Neuronal stem cell (in vitro differentiated cells): Measurements from ENCODE around the gene SENP2.

ENCODE experiments used
- DNase-seq: peaks from one replicate; pipeline ENCODE4 v3.0.0-alpha.2; 2013; ENCODE audit warnings: low spot score
- H2AFZ ChIP-seq: one replicate; pipeline ENCODE4 v1.6.1; 2013; ENCODE audit warnings: mild to moderate bottlenecking, low read length, inconsistent platforms
- H2AK5ac ChIP-seq: 2 replicates; pipeline ENCODE4 v1.6.1; 2013; ENCODE audit warnings: low read depth, mild to moderate bottlenecking, inconsistent platforms, low read length, moderate library complexity, mixed read lengths
- H2BK120ac ChIP-seq: 2 replicates; pipeline ENCODE4 v1.6.1; 2013; ENCODE audit warnings: low read depth, mild to moderate bottlenecking, inconsistent platforms, low read length, moderate library complexity, mixed read lengths
- H2BK12ac ChIP-seq: one replicate; pipeline ENCODE4 v1.6.1; 2013; ENCODE audit warnings: low read length, inconsistent platforms
- H2BK15ac ChIP-seq: 2 replicates; pipeline ENCODE4 v1.6.1; 2013; ENCODE audit warnings: mild to moderate bottlenecking, low read length, inconsistent platforms, mixed read lengths
- H2BK5ac ChIP-seq: one replicate; pipeline ENCODE4 v1.6.1; 2013; ENCODE audit warnings: inconsistent platforms, mild to moderate bottlenecking, low read length, moderate library complexity
- H3K14ac ChIP-seq: one replicate; pipeline ENCODE4 v1.6.1; 2013; ENCODE audit warnings: low read length, inconsistent platforms
- H3K18ac ChIP-seq: 2 replicates; pipeline ENCODE4 v1.6.1; 2013; ENCODE audit warnings: low read length, inconsistent platforms
- H3K23ac ChIP-seq: 2 replicates; pipeline ENCODE4 v1.6.1; 2013; ENCODE audit warnings: low read depth, mild to moderate bottlenecking, mixed read lengths, low read length, inconsistent platforms; ENCODE audit not compliant: poor library complexity
- H3K27ac ChIP-seq: replicated peaks from 3 replicates; pipeline ENCODE4 v1.5.1; 2013; ENCODE audit warnings: low read length, inconsistent platforms
- H3K27me3 ChIP-seq, 3 experiments: 2 replicates each; pipeline ENCODE4 v1.6.1; 2013; ENCODE audit warnings: low read length in 3 of 3, mild to moderate bottlenecking in 2 of 3, inconsistent platforms in 1 of 3, low read depth in 1 of 3, mixed read lengths in 1 of 3, moderate library complexity in 1 of 3; ENCODE audit not compliant: control insufficient read depth in 3 of 3, insufficient read depth in 3 of 3
- H3K36me3 ChIP-seq, 2 donors: replicated peaks in 1 of 2; 2 replicates each; pipeline ENCODE4 v1.6.1; 2013; ENCODE audit warnings: low read length in 2 of 2; ENCODE audit not compliant: control insufficient read depth in 2 of 2, insufficient read depth in 2 of 2
- H3K4ac ChIP-seq: 2 replicates; pipeline ENCODE4 v1.6.1; 2013; ENCODE audit warnings: inconsistent platforms, mild to moderate bottlenecking, low read length, moderate library complexity
- H3K4me1 ChIP-seq, 2 donors: 1 replicate in 1 of 2; 2 replicates in 1 of 2; pipeline ENCODE4 v1.6.1; 2013; ENCODE audit warnings: low read length in 2 of 2, low read depth in 1 of 2; ENCODE audit not compliant: control insufficient read depth in 2 of 2, insufficient read depth in 1 of 2
- H3K4me2 ChIP-seq: one replicate; pipeline ENCODE4 v1.6.1; 2013; ENCODE audit warnings: mild to moderate bottlenecking, low read length, inconsistent platforms; ENCODE audit not compliant: insufficient read depth, poor library complexity, severe bottlenecking
- H3K4me3 ChIP-seq, 2 donors: 2 replicates each; pipeline ENCODE4 v1.5.1; 2013; ENCODE audit warnings: low read length in 2 of 2, mild to moderate bottlenecking in 2 of 2, inconsistent platforms in 1 of 2, moderate library complexity in 1 of 2
- H3K79me1 ChIP-seq: one replicate; pipeline ENCODE4 v1.6.1; 2013; ENCODE audit warnings: low read depth, mild to moderate bottlenecking, inconsistent platforms, low read length, moderate library complexity
- H3K9ac ChIP-seq: one replicate; pipeline ENCODE4 v1.6.1; 2013; ENCODE audit warnings: mild to moderate bottlenecking, low read depth, low read length, inconsistent platforms; ENCODE audit not compliant: poor library complexity
- H3K9me3 ChIP-seq, 2 donors: replicated peaks in 1 of 2; 2 replicates each; pipeline versions ENCODE3 to v1.6.1; 2013; ENCODE audit warnings: low read length in 2 of 2, mild to moderate bottlenecking in 2 of 2, inconsistent platforms in 1 of 2, low read depth in 1 of 2, mixed read lengths in 1 of 2, moderate library complexity in 1 of 2; ENCODE audit not compliant: control insufficient read depth in 2 of 2, insufficient read depth in 1 of 2
- H4K8ac ChIP-seq: one replicate; pipeline ENCODE4 v1.6.1; 2013; ENCODE audit warnings: low read depth, mild to moderate bottlenecking, inconsistent platforms, low read length, moderate library complexity
- H4K91ac ChIP-seq: one replicate; pipeline ENCODE4 v1.6.1; 2013; ENCODE audit warnings: low read length, low read depth, mild to moderate bottlenecking, inconsistent platforms; ENCODE audit not compliant: poor library complexity
- WGBS, 2 donors: extraction: QIAGEN DNeasy Blood & Tissue Kit; methylation state at CpG; one replicate each; pipeline ENCODE4 v1.1.7; 2013; ENCODE audit warnings: missing lambda C conversion rate in 2 of 2, mixed read lengths in 1 of 2; ENCODE audit not compliant: insufficient read length in 2 of 2, insufficient replicate concordance in 1 of 2; ENCODE audit errors: extremely low coverage in 2 of 2; 5-methylcytosine and 5-hydroxymethylcytosine counted together

Gene SENP2

DNA sequence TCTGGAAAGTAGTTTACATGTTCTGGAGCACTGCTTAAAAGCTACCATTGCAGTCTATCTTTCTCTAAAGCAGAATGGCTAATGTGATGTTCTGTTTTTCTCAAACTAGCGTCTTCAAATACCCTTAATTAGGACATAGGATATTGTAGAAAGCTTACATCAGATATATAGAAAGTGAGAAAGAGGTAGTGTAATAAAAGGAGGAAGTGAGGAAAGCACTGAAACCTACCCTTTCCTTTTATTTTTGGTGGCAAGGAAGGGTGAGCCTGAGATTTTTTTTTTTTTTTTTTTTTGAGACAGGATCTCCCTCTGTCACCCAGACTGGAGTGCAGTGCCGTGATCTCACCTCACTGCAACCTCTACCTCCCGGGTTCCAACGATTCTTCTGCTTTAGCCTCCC is 9.4 kb downstream of the SENP2 start:
- H2BK15ac ChIP-seq: no peak overlapping the region
- no peak overlapping the region for H4K91ac ChIP-seq
- no peak overlapping the region for H3K9ac ChIP-seq
- H3K9me3 ChIP-seq: no peaks in the 10 kb centered on the region
- H3K4me2 ChIP-seq: no peak overlapping the region
- H2AK5ac ChIP-seq: no peak overlapping the region
- H2AFZ ChIP-seq: no peak overlapping the region
- no peak for DNase-seq
- H3K18ac ChIP-seq: no peak overlapping the region
- no peak overlapping the region for H2BK12ac ChIP-seq
- no peak overlapping the region for H3K23ac ChIP-seq
- no peak overlapping the region for H3K27ac ChIP-seq
- H2BK120ac ChIP-seq: no peak overlapping the region
- H3K4me3 ChIP-seq: no peak overlapping the region
- H3K4me1 ChIP-seq: no peaks in the 10 kb centered on the region
- H3K14ac ChIP-seq: no peak overlapping the region
- H3K27me3 ChIP-seq: no peaks in the 10 kb centered on the region
- peaks cover 1% of the 10 kb centered on the region for H3K79me1 ChIP-seq
- no peak overlapping the region for H2BK5ac ChIP-seq
- WGBS, 2 donors: no CpG with 5 or more reads among the region's 4 CpGs
- peaks cover 2 to 33% of the 10 kb centered on the region in 2 donors for H3K36me3 ChIP-seq
- no peak overlapping the region for H3K4ac ChIP-seq
- no peak overlapping the region for H4K8ac ChIP-seq

DNA sequence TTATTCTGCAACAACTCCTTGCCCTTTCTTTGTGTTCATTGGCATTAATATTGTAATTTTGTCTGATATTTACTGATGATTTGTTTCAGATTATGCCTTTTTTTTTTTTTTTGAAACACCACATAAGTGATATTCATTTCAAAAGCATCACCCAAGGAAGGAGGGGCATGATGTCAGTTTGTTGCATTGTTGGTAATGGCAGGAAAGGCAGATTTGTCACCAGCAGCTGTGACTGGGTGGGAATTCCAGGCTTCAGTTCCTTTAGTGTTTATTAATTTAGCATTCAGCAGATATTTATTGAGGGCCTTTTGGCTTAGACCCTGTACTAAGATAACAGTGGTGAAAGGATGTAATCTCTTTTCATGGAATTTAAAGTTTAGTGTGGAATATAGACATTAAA is 19.5 kb downstream of the SENP2 start:
- Histone ChIP-seq H3K9ac (no peak overlapping the region), H3K14ac (no peak overlapping the region), H2AK5ac (no peak overlapping the region), H2AFZ (no peak overlapping the region), H3K27me3 (no peaks in the 10 kb centered on the region), H3K27ac (no peak overlapping the region), H4K8ac (no peak overlapping the region), H3K79me1 (no peaks in the 10 kb centered on the region), H3K23ac (no peak overlapping the region), H3K9me3 (no peaks in the 10 kb centered on the region), H3K4me2 (no peak overlapping the region), H2BK12ac (no peak overlapping the region), H3K36me3 (peaks cover 8 to 80% of the 10 kb centered on the region in 2 donors), H2BK120ac (no peak overlapping the region), H3K4me1 (no peaks in the 10 kb centered on the region), H2BK15ac (no peak overlapping the region), H4K91ac (no peak overlapping the region), H3K4me3 (no peak overlapping the region), H2BK5ac (no peak overlapping the region), H3K18ac (no peak overlapping the region), H3K4ac (no peak overlapping the region)
- DNase-seq: no peak

DNA sequence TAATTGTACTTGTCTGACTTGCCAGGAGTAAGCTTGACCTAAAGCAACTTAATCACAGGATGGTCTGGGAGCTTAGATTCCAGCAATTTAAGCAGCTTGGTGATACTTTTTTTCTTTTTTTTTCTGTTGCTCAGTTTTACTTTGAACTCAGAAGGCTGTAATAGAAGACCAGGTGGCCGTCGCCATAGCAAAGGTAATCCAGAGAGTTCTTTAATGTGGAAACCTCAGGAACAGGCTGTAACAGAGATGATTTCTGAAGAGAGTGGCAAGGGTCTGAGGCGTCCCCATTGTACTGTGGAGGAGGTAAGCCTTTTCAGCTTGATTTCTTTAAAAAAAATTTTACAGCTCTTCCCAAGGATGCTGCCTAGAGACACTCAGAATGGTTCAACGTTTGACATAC is 20.1 kb downstream of the SENP2 start:
- Histone ChIP-seq H2BK15ac (no peak overlapping the region), H3K79me1 (no peaks in the 10 kb centered on the region), H2AK5ac (no peak overlapping the region), H3K4me3 (no peak overlapping the region), H2BK5ac (no peak overlapping the region), H4K91ac (no peak overlapping the region), H3K14ac (no peak overlapping the region), H3K9ac (no peak overlapping the region), H3K9me3 (no peaks in the 10 kb centered on the region), H2AFZ (no peak overlapping the region), H3K36me3 (peaks cover 8 to 78% of the 10 kb centered on the region in 2 donors), H3K4me1 (no peaks in the 10 kb centered on the region), H4K8ac (no peak overlapping the region), H3K27me3 (no peaks in the 10 kb centered on the region), H3K4me2 (no peak overlapping the region), H3K23ac (no peak overlapping the region), H2BK12ac (no peak overlapping the region), H2BK120ac (no peak overlapping the region), H3K4ac (no peak overlapping the region), H3K27ac (no peak overlapping the region), H3K18ac (no peak overlapping the region)
- DNase-seq: no peak
- no CpG with 5 or more reads among the region's 4 CpGs for WGBS, 2 donors

DNA sequence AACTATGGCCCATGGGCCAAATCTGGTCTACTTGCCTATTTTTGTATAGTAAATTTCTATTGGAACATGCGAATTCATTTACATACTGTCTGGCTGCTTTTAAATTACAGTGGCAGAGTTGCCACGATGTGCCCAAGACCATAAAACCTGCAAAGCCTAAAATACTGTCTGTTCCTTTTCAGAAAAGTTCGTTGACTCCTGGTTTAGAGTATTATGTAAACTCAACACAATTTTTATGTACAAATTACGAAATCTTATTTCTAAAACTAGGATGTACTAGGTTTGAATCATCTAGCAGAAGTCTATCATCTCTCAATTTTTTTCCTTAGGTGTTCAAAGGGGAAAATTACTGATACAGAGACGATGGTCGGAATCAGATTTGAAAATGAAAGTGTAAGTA is 26.9 kb downstream of the SENP2 start:
- H3K4me3 ChIP-seq: no peak overlapping the region
- H3K14ac ChIP-seq: no peak overlapping the region
- no peaks in the 10 kb centered on the region for H3K9me3 ChIP-seq
- no peak overlapping the region for H3K27ac ChIP-seq
- no peak overlapping the region for H3K23ac ChIP-seq
- no peaks in the 10 kb centered on the region for H3K79me1 ChIP-seq
- no peaks in the 10 kb centered on the region for H3K27me3 ChIP-seq
- no peak overlapping the region for H2AK5ac ChIP-seq
- no peaks in the 10 kb centered on the region for H3K4me1 ChIP-seq
- DNase-seq: no peak
- H4K8ac ChIP-seq: no peak overlapping the region
- H2BK15ac ChIP-seq: no peak overlapping the region
- no peak overlapping the region for H3K9ac ChIP-seq
- no peak overlapping the region for H2AFZ ChIP-seq
- no peak overlapping the region for H3K4me2 ChIP-seq
- H2BK120ac ChIP-seq: no peak overlapping the region
- H3K4ac ChIP-seq: no peak overlapping the region
- no CpG with 5 or more reads among the region's 6 CpGs for WGBS, 2 donors
- no peak overlapping the region for H4K91ac ChIP-seq
- no peak overlapping the region for H2BK12ac ChIP-seq
- peaks cover 4 to 74% of the 10 kb centered on the region in 2 donors for H3K36me3 ChIP-seq
- no peak overlapping the region for H2BK5ac ChIP-seq
- H3K18ac ChIP-seq: no peak overlapping the region
